Measurements from ENCODE around the gene ARHGEF28.

DNA sequence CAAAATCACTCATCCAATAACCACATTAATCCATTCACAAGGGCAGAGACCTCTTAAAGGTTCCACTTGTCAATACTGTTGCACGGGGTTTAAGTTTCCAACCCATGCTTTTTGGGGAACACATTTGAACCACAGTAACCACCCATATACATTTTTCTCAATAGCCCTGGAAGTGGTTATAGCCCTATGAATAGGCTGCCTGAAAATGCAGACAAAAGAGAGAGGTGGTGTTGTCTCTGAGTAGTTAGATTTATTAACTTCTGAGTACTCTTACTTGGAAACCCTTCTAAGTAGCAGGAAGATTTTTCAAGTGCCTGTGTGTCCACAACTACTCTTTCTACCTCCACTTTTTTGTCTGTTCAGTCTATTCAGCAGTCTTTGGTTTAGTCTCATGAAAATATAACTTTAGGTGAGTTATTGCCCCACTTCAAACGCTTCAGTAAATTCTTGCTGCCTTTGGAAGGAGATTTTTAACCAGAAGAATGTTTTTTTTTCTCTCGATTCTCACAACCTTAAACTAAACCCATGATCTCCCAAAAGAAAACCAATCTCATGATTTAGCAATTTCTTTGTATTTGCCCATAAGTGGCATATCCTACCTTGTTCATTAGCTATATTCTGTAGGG, 42.6 kb downstream of the ARHGEF28 start:
- TF ChIP-seq YY1 (IDR thresholded peaks at IDR 0.05; ENCODE audit: borderline replicate concordance in 1 of 3, control insufficient read depth in 1 of 3, extremely low read depth in 1 of 3, insufficient read depth in 3 of 3, insufficient read length in 1 of 3, insufficient replicate concordance in 2 of 3, low read depth in 1 of 3, low read length in 2 of 3) = no peak
- TF ChIP-seq POLR2A (conservative IDR thresholded peaks at IDR 0.05) = no peak
- no peak for TF ChIP-seq MEF2D (tag; conservative IDR thresholded peaks at IDR 0.05; ENCODE audit: low read depth)
- no peak for TF ChIP-seq CEBPB (tag; IDR thresholded peaks at IDR 0.05)
- TF ChIP-seq ZNF766 (CRISPR knock-in tag; conservative IDR thresholded peaks at IDR 0.05) = no peak
- no peak for TF ChIP-seq POLR3G (IDR thresholded peaks at IDR 0.05; ENCODE audit: extremely low read depth, insufficient read length, insufficient replicate concordance)
- no peak for TF ChIP-seq POLR2AphosphoS2 (IDR thresholded peaks at IDR 0.05; ENCODE audit: low read length)
- no peak for TF ChIP-seq TCF7L2 (IDR thresholded peaks at IDR 0.05; ENCODE audit: low read depth, low read length)
- TF ChIP-seq, protein P1, sequence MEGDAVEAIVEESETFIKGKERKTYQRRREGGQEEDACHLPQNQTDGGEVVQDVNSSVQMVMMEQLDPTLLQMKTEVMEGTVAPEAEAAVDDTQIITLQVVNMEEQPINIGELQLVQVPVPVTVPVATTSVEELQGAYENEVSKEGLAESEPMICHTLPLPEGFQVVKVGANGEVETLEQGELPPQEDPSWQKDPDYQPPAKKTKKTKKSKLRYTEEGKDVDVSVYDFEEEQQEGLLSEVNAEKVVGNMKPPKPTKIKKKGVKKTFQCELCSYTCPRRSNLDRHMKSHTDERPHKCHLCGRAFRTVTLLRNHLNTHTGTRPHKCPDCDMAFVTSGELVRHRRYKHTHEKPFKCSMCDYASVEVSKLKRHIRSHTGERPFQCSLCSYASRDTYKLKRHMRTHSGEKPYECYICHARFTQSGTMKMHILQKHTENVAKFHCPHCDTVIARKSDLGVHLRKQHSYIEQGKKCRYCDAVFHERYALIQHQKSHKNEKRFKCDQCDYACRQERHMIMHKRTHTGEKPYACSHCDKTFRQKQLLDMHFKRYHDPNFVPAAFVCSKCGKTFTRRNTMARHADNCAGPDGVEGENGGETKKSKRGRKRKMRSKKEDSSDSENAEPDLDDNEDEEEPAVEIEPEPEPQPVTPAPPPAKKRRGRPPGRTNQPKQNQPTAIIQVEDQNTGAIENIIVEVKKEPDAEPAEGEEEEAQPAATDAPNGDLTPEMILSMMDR (IDR thresholded peaks at IDR 0.05 in 2 of 3, conservative IDR thresholded peaks at IDR 0.05 in 1 of 3; ENCODE audit: insufficient read depth in 2 of 3, low read depth in 1 of 3, low read length in 3 of 3) = no peak
- TF ChIP-seq ARID3B (CRISPR knock-in tag; IDR thresholded peaks at IDR 0.05; ENCODE audit: borderline replicate concordance) = no peak
- TF ChIP-seq POLR2AphosphoS5 (IDR thresholded peaks at IDR 0.05; ENCODE audit: control insufficient read depth, insufficient read depth, low read depth, low read length) = no peak
- TF ChIP-seq, protein P2, sequence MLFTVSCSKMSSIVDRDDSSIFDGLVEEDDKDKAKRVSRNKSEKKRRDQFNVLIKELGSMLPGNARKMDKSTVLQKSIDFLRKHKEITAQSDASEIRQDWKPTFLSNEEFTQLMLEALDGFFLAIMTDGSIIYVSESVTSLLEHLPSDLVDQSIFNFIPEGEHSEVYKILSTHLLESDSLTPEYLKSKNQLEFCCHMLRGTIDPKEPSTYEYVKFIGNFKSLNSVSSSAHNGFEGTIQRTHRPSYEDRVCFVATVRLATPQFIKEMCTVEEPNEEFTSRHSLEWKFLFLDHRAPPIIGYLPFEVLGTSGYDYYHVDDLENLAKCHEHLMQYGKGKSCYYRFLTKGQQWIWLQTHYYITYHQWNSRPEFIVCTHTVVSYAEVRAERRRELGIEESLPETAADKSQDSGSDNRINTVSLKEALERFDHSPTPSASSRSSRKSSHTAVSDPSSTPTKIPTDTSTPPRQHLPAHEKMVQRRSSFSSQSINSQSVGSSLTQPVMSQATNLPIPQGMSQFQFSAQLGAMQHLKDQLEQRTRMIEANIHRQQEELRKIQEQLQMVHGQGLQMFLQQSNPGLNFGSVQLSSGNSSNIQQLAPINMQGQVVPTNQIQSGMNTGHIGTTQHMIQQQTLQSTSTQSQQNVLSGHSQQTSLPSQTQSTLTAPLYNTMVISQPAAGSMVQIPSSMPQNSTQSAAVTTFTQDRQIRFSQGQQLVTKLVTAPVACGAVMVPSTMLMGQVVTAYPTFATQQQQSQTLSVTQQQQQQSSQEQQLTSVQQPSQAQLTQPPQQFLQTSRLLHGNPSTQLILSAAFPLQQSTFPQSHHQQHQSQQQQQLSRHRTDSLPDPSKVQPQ (CRISPR knock-in tag; IDR thresholded peaks at IDR 0.05; ENCODE audit: borderline replicate concordance) = no peak
- no peak for TF ChIP-seq NFRKB (IDR thresholded peaks at IDR 0.05; ENCODE audit: low read depth)
